ENCODE measurements around the gene CAMK1D.
"Not testable (repeated sequence)": the region's sequence is repeated elsewhere in the genome, so short reads cannot be mapped to it uniquely, and the experiment has no call there.

CAMK1D gene

DNA sequence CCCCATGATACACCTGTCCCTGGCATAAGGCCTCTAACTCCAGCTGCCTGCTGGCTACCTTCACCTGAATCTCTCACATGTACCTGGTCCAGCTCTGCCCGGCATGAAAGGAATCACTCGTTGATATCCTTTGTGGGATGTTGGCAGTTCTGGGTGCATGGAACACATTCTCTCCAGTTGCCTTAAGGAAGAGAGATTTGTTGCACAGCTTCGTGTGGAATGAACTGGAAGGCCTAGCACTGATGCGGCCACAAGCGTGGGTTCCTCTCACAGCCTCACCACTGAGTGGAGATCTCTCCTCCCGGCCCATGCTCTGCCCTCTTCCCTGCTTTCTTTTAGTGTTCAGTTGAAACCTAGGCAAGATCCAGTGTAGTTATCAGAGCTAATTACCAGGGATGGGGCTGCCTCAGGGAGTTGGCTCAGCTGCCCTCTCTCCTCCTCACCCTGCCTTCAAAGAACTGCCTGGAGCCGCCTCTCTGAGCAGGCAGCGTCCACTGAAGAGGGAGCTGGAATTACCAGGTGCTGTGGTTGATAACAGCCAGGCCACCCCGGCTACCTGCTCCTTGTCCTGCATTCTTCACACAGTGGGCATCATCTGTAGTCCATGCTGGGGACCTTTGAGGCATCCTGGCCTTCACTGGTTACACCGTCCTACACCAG lies 457.9 kb downstream of the CAMK1D start:
- H3K27ac Mint-ChIP-seq: peak overlapping the region in 1 of 3 experiments; percentile 40
- no peaks in the 10 kb centered on the region for H3K36me3 Mint-ChIP-seq (ENCODE audit: low read depth)
- H3K4me1 Mint-ChIP-seq: peaks cover 16% of the 10 kb centered on the region
- TF ChIP-seq, protein P1, sequence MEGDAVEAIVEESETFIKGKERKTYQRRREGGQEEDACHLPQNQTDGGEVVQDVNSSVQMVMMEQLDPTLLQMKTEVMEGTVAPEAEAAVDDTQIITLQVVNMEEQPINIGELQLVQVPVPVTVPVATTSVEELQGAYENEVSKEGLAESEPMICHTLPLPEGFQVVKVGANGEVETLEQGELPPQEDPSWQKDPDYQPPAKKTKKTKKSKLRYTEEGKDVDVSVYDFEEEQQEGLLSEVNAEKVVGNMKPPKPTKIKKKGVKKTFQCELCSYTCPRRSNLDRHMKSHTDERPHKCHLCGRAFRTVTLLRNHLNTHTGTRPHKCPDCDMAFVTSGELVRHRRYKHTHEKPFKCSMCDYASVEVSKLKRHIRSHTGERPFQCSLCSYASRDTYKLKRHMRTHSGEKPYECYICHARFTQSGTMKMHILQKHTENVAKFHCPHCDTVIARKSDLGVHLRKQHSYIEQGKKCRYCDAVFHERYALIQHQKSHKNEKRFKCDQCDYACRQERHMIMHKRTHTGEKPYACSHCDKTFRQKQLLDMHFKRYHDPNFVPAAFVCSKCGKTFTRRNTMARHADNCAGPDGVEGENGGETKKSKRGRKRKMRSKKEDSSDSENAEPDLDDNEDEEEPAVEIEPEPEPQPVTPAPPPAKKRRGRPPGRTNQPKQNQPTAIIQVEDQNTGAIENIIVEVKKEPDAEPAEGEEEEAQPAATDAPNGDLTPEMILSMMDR (IDR thresholded peaks at IDR 0.05; ENCODE audit: unreplicated experiment in 3 of 3): no peak
- H3K9me3 Mint-ChIP-seq: peaks cover 5% of the 10 kb centered on the region
- no peaks in the 10 kb centered on the region for H3K27me3 Mint-ChIP-seq (ENCODE audit: low read depth)
- H3K4me3 Mint-ChIP-seq: no peak overlapping the region

DNA sequence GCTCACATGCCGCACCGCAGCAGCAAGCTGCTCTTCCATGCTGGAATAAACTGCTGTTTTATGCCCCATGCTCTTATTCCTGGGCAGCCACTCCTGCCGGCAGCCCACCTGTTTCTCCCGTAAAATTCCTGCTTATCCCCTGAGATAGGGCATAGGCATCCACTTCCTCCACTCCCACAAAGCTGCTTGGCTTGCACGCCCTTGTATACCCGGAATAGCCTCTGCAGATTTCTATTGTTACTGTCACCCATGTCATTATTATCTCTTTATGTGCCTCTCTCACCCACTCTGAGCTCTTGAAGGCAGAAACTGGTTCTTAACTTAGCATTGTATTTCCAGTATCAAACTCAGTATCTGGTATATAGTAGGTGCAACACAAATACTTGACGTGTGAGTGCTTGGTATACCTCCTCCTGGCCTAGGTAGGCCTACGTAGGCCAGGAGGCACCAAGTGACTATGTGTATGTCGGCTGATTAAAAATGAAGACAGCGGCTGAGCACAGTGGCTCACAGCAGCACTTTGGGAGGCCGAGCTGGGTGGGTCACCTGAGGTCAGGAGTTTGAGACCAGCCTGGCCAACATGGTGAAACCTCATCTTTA lies 458.8 kb downstream of the CAMK1D start:
- no peaks in the 10 kb centered on the region for H3K36me3 Mint-ChIP-seq (ENCODE audit: low read depth)
- TF ChIP-seq, protein P1 (IDR thresholded peaks at IDR 0.05; ENCODE audit: unreplicated experiment in 3 of 3): no peak
- H3K27me3 Mint-ChIP-seq (ENCODE audit: low read depth): no peaks in the 10 kb centered on the region
- H3K4me1 Mint-ChIP-seq: peaks cover 13% of the 10 kb centered on the region
- H3K9me3 Mint-ChIP-seq: peaks cover 5% of the 10 kb centered on the region
- no peak overlapping the region for H3K4me3 Mint-ChIP-seq
- peak overlapping the region in 2 of 3 experiments; percentile 4 to 53 for H3K27ac Mint-ChIP-seq

DNA sequence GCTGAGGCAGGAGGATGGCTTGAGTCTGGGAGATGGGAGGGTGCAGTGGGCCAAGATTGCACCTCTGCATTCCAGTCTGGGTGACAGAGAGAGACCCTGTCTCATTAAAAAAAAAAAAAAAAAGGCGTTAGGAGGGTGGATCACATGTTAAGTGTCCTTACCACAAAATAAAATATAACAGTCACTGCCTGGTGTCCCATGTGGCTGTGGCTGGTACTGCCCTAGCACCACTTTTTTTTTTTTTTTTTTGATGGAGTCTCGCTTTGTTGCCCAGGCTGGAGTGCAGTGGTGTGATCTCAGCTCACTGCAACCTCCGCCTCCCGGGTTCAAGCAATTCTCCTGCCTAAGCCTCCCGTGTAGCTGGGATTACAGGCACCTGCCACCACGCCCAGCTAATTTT lies 460.7 kb downstream of the CAMK1D start:
- not testable (repeated sequence) for H3K27ac Mint-ChIP-seq; H3K27me3 Mint-ChIP-seq (ENCODE audit: low read depth); H3K4me3 Mint-ChIP-seq; H3K36me3 Mint-ChIP-seq (ENCODE audit: low read depth)
- Mint-ChIP-seq H3K4me1 (peaks cover 13% of the 10 kb centered on the region), H3K9me3 (peaks cover 10% of the 10 kb centered on the region)

DNA sequence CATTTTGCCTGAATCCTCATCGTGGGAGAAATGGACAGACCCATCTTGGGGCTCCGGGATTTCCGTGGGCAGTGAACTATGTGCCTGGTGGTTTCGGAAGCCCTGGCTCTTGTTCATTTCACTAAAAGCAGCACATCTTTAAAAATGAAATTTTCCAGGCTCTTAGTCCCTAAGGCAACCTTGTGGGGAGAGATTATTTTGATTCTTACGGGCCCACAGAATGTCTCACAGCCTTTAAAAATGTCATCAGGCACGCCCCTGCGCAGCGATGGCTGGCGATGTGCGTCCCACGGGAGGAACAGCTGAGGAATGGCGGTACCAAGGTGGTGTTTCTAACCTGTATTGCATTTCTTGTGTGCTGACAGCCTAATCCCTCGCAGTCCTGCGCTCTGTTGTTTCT lies 462.5 kb downstream of the CAMK1D start:
- H3K36me3 Mint-ChIP-seq (ENCODE audit: low read depth): peaks cover 14% of the 10 kb centered on the region
- TF ChIP-seq, protein P1 (IDR thresholded peaks at IDR 0.05; ENCODE audit: unreplicated experiment in 3 of 3): no peak
- no peaks in the 10 kb centered on the region for H3K27me3 Mint-ChIP-seq (ENCODE audit: low read depth)
- H3K27ac Mint-ChIP-seq: peak overlapping the region in 1 of 3 experiments; percentile 79
- H3K9me3 Mint-ChIP-seq: peaks cover 10% of the 10 kb centered on the region
- H3K4me1 Mint-ChIP-seq: peaks cover 11% of the 10 kb centered on the region
- no peak overlapping the region for H3K4me3 Mint-ChIP-seq

DNA sequence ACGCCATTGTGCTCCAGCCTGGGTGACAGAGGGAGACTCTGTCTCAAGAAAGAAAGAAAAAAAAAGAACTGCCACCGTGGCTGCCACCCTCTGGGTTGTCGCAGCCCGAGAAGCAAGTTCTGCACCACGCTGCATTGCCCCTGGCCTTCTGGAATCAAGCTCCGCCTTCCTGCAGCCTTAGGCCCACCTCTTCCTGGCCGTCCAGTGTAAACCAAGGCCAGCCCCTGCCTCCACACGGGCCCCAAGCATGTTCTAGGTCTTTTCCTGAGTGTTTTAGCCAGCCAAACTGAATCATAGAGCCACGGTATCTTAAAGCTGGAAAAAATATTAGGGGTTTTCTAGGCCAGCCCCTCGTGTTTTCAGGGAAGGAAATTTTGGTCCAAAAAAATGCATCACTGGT lies 463.2 kb downstream of the CAMK1D start:
- Mint-ChIP-seq H3K36me3 (ENCODE audit: low read depth) (peaks cover 14% of the 10 kb centered on the region), H3K27ac (peak overlapping the region in 1 of 3 experiments; percentile 45), H3K9me3 (peaks cover 10% of the 10 kb centered on the region), H3K4me3 (no peak overlapping the region), H3K27me3 (ENCODE audit: low read depth) (no peaks in the 10 kb centered on the region), H3K4me1 (peaks cover 7% of the 10 kb centered on the region)
- TF ChIP-seq, protein P1 (IDR thresholded peaks at IDR 0.05; ENCODE audit: unreplicated experiment in 3 of 3): no peak

DNA sequence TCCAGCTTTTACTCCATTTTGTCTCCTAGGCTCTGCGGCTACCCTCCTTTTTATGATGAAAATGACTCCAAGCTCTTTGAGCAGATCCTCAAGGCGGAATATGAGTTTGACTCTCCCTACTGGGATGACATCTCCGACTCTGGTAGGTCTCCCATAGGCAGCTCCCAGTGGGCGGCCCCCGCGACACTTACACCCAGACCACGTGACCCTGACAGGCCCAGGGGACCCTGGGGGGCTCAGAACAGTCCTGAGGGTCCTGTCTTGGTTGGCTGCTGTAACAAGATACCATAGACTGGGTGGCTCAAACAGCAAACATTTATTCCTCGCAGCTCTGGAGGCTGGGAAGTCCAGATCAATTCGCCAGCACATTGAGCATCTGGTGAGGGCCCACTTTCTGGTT lies 464.8 kb downstream of the CAMK1D start:
- H3K9me3 Mint-ChIP-seq: peaks cover 9% of the 10 kb centered on the region
- H3K27me3 Mint-ChIP-seq (ENCODE audit: low read depth): no peaks in the 10 kb centered on the region
- H3K4me3 Mint-ChIP-seq: no peak overlapping the region
- peaks cover 14% of the 10 kb centered on the region for H3K36me3 Mint-ChIP-seq (ENCODE audit: low read depth)
- peaks cover 8% of the 10 kb centered on the region for H3K4me1 Mint-ChIP-seq
- TF ChIP-seq, protein P1 (IDR thresholded peaks at IDR 0.05; ENCODE audit: unreplicated experiment in 3 of 3): no peak
- no peak overlapping the region for H3K27ac Mint-ChIP-seq
